PC-3 (cell line): ENCODE data around the gene USP20.

Experiments
- EZH2 ChIP-seq: fragments of 300-600 bp; sonication (generic); IDR thresholded peaks from one replicate; pipeline ENCODE4 v1.6.1; 2017; ENCODE audit warnings: antibody characterized with exemption, mild to moderate bottlenecking, low read length; ENCODE audit not compliant: unreplicated experiment
- TF ChIP-seq, protein P1 (sequence below): fragments of 300-600 bp; sonication (generic); conservative IDR thresholded peaks from 2 replicates; pipeline ENCODE4 v1.5.1; 2017; ENCODE audit warnings: antibody characterized with exemption, low read depth, mild to moderate bottlenecking, low read length

DNA sequence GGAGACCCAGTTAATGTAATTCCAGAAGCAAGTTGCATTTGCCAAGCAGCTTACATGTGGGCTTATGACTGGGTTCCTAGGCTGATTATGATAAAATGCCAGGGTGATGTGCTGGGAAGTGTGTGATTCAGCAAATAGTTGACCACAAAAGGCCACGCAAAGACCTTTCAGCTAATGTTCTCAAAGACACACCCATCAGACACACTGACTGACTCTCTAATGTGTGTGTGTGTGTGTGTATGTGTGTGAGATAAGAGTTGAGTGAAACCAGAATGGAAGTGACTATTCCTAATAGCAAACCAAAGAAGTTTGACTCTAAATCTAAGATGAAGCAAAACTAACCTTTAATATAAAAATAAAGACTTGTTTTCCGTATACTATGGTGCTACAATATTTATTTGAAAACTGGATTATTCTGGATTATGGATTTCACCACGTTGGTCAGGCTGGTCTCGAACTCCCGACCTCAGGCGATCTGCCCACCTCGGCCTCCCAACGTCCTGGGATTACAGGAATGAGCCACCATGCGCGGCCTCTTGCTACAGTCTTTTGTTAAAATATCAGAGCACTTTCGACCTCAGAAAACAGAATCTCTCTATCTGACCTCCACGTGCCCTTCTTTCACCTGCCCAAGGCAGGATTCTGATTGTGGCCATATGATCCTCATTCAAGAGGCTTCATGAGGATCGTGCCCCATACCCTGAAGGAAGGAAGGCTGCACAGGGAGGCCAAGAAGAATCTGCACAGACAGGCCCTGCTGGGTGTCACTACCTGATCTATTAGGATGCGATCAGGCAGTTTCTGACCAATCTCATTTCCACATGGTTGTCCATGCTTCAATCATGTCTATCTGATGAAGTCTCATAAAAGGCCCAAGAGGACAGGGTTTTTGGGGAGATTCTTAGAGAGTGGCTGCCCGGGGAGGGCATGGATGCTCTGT lies 75.6 kb downstream of the USP20 start:
- TF ChIP-seq, protein P1, sequence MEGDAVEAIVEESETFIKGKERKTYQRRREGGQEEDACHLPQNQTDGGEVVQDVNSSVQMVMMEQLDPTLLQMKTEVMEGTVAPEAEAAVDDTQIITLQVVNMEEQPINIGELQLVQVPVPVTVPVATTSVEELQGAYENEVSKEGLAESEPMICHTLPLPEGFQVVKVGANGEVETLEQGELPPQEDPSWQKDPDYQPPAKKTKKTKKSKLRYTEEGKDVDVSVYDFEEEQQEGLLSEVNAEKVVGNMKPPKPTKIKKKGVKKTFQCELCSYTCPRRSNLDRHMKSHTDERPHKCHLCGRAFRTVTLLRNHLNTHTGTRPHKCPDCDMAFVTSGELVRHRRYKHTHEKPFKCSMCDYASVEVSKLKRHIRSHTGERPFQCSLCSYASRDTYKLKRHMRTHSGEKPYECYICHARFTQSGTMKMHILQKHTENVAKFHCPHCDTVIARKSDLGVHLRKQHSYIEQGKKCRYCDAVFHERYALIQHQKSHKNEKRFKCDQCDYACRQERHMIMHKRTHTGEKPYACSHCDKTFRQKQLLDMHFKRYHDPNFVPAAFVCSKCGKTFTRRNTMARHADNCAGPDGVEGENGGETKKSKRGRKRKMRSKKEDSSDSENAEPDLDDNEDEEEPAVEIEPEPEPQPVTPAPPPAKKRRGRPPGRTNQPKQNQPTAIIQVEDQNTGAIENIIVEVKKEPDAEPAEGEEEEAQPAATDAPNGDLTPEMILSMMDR: no peak
- TF ChIP-seq EZH2: no peak
